IPS DF 6.9 (cell line): ENCODE measurements around the gene MAB21L3.

Experiments used
- DNase-seq: peaks from one replicate; pipeline ENCODE4 v3.0.0-alpha.2; 2013; ENCODE audit warnings: low read depth, low spot score
- H3K27ac ChIP-seq: one replicate; pipeline ENCODE4 v1.5.1; 2013; ENCODE audit warnings: low read length, control low read depth
- H3K27me3 ChIP-seq: 2 replicates; pipeline ENCODE4 v1.6.1; 2013; ENCODE audit warnings: mild to moderate bottlenecking, low read length; ENCODE audit not compliant: control insufficient read depth, insufficient read depth
- H3K36me3 ChIP-seq: 2 replicates; pipeline ENCODE4 v1.6.1; 2013; ENCODE audit warnings: low read length; ENCODE audit not compliant: control insufficient read depth, insufficient read depth
- H3K4me1 ChIP-seq: 2 replicates; pipeline ENCODE4 v1.6.1; 2013; ENCODE audit warnings: low read length; ENCODE audit not compliant: control insufficient read depth, insufficient read depth
- H3K4me3 ChIP-seq: 2 replicates; pipeline ENCODE4 v1.5.1; 2013; ENCODE audit warnings: mild to moderate bottlenecking, low read length
- H3K9me3 ChIP-seq: 2 replicates; pipeline ENCODE4 v1.6.1; 2013; ENCODE audit warnings: low read length, inconsistent platforms; ENCODE audit not compliant: control insufficient read depth, insufficient read depth
- WGBS: extraction: QIAGEN DNeasy Blood & Tissue Kit; methylation state at CpG from one replicate; pipeline ENCODE4 v1.1.7; 2013; ENCODE audit warnings: mixed read lengths, missing lambda C conversion rate; ENCODE audit not compliant: insufficient read length, insufficient coverage; 5-methylcytosine and 5-hydroxymethylcytosine counted together

The MAB21L3 gene

DNA sequence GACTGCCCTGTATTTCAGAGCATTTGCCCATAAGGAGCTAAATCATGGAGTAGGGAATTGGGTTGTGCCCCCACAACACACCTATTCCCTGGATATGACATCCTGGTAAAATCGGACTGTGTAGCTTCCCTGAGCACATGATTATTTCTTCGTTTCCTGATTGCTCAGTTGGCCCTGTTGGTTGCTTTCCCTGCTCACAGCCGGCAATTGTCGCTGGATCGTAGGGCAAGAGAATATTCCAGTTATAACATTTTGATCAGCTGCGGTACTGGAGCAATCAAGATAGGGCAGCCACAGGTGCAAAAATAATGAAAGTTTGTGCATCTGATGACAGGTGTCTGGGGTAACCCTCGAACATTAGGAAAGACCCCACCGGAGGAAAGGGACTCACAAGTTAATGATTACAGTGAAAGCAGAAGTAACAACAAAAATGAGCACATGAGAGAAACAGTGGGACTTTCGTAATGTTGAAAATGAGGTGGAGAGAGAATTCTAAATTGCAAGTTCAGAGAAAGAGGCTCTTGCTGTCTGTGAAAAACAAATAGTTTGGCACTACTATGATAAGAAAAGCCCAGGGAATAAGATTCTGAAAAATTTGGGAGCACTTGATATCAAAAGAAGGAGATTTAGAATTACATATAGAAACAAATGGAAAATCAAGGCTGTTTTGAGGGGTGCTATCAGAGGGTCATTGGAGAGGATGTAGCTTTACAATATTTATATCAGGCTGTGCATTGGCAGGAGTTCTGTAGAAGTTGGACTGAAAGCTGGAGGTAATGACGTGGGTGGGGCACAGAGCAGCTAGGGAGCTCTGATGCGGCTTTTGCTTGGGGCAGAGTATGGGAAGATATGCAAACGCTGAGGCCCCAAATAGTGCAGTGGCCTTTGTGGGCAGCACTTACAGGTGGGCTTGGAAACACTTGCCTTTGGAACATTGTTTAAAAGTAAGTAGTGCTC, at the start of gene MAB21L3:
Gene MAB21L3 (plus strand): TSS at position 833 of the 957 bp plus-strand sequence. CDS start 1,217 bp downstream, outside the sequence.
- Histone ChIP-seq H3K4me1 (no peaks in the 10 kb centered on the region), H3K4me3 (no peak within 1 kb of the TSS), H3K27me3 (no peaks in the 10 kb centered on the region), H3K27ac (no peak within 1 kb of the TSS), H3K9me3 (no peaks in the 10 kb centered on the region), H3K36me3 (no peaks in the 10 kb centered on the region)
- no CpG with 5 or more reads among the region's 12 CpGs for WGBS
- DNase-seq = no peak

GRCh38 chr1:116062201-116062600, 49.0 kb upstream of the MAB21L3 start:
- H3K9me3 ChIP-seq = no peaks in the 10 kb centered on the region
- DNase-seq = no peak
- no CpG with 5 or more reads among the region's 1 CpG for WGBS
- H3K27ac ChIP-seq = no peak overlapping the region
- H3K4me3 ChIP-seq = no peak overlapping the region
- H3K27me3 ChIP-seq = no peaks in the 10 kb centered on the region
- no peaks in the 10 kb centered on the region for H3K4me1 ChIP-seq
- H3K36me3 ChIP-seq = peaks cover 4% of the 10 kb centered on the region; the same call in 1 of the 2 replicates

- Histone ChIP-seq H3K27me3 (no peaks in the 10 kb centered on the region), H3K4me3 (no peak overlapping the region), H3K4me1 (no peaks in the 10 kb centered on the region), H3K9me3 (no peaks in the 10 kb centered on the region), H3K36me3 (peaks cover 4% of the 10 kb centered on the region; the same call in 1 of the 2 replicates), H3K27ac (no peak overlapping the region)
- no peak for DNase-seq
- WGBS = no CpG with 5 or more reads among the region's 2 CpGs
These were observed 46.6 kb upstream of the MAB21L3 start for GRCh38 chr1:116064616-116065015.

DNA sequence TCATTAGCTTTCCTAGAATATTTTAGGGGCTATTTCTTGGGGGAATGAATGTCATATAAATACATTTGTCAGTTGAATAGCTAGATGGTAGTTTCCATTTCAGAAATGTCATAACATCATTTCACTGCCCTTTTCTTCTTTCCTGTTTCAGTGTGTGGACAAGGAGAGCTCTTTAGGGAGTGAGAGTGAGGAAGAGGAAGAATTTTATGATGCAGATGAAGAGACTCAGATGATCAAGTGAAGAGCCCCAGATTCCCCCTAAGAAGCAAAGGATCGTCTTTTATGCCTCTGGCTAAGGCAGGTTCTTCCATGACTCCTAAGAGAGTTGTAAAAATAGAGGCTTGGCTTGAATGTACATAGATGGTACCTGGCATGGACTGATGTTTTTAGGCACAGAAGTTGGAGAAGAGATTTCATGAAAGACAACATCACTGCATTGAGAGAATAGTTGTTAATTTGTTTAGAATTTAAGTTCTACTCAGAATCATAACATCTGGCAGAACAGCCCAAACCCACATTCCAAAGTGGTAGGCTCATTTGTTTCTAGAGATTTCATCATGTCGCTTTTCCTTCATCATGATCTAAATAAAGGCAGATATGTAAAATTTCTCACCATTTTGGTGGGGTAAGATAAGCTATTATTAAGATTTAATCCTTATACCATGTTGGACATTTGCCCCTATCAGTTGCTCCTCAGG, 44.2 kb upstream of the MAB21L3 start:
- no CpG with 5 or more reads among the region's 2 CpGs for WGBS
- H3K27ac ChIP-seq = no peak overlapping the region
- peaks cover 4% of the 10 kb centered on the region; the same call in 1 of the 2 replicates for H3K36me3 ChIP-seq
- DNase-seq = no peak
- H3K4me1 ChIP-seq = no peaks in the 10 kb centered on the region
- H3K9me3 ChIP-seq = no peaks in the 10 kb centered on the region
- H3K27me3 ChIP-seq = no peaks in the 10 kb centered on the region
- no peak overlapping the region for H3K4me3 ChIP-seq

GRCh38 chr1:116067566-116067890, 43.7 kb upstream of the MAB21L3 start:
- WGBS = no CpG with 5 or more reads among the region's 2 CpGs
- no peak overlapping the region for H3K27ac ChIP-seq
- no peaks in the 10 kb centered on the region for H3K9me3 ChIP-seq
- no peak for DNase-seq
- no peaks in the 10 kb centered on the region for H3K4me1 ChIP-seq
- H3K27me3 ChIP-seq = no peaks in the 10 kb centered on the region
- peaks cover 3% of the 10 kb centered on the region; the same call in 1 of the 2 replicates for H3K36me3 ChIP-seq
- no peak overlapping the region for H3K4me3 ChIP-seq

DNA sequence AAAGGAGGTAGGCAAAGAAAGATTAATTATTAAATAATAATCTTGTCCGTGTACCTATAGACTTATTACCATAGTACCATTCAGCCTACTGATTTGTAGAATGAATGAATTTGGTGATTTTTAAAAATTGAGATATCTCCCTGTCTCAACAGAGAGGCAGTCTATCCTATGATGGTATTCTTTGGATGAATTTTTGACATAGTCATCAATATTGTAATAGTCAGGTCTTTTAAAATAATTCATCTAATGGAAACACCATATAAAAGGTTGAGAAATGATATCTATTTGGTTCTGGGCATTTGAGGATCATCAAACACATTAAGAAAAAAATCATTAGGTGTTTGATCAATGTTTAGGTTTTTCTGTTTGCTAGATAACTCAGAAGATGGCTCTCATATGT, 35.6 kb upstream of the MAB21L3 start:
- Histone ChIP-seq H3K36me3 (no peaks in the 10 kb centered on the region), H3K27ac (no peak overlapping the region), H3K9me3 (no peaks in the 10 kb centered on the region), H3K4me3 (no peak overlapping the region), H3K4me1 (no peaks in the 10 kb centered on the region), H3K27me3 (no peaks in the 10 kb centered on the region)
- no CpG with 5 or more reads among the region's 1 CpG for WGBS
- no peak for DNase-seq

GRCh38 chr1:116075990-116076389, 35.2 kb upstream of the MAB21L3 start:
- no peak overlapping the region for H3K27ac ChIP-seq
- no peak for DNase-seq
- WGBS = no CpG with 5 or more reads among the region's 4 CpGs

DNA sequence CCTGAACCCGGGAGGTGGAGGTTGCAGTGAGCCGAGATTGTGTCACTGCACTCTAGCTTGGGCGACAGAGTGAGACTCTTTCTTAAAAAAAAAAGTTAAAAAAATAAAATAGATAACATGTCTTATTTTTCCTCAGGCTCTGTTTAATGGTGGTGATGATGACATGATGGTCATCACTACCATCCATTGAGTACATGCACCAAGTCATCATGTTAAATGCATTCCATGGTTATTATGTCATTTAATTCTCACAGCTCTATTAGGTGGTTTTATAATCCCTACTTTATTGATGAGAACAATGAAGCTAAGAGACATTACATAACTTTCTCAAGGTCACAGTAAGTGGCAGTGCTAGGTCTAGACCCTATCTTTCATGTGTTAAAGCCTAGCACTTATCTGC, 34.4 kb upstream of the MAB21L3 start:
- no peak overlapping the region for H3K4me3 ChIP-seq
- no peaks in the 10 kb centered on the region for H3K9me3 ChIP-seq
- no CpG with 5 or more reads among the region's 3 CpGs for WGBS
- H3K27me3 ChIP-seq = no peaks in the 10 kb centered on the region
- H3K4me1 ChIP-seq = no peaks in the 10 kb centered on the region
- no peaks in the 10 kb centered on the region for H3K36me3 ChIP-seq
- no peak for DNase-seq
- H3K27ac ChIP-seq = no peak overlapping the region

More at GRCh38 chr1:116075990-116076389, 35.2 kb upstream of the MAB21L3 start:
- Histone ChIP-seq H3K27me3 (no peaks in the 10 kb centered on the region), H3K4me3 (no peak overlapping the region), H3K9me3 (no peaks in the 10 kb centered on the region), H3K4me1 (no peaks in the 10 kb centered on the region), H3K36me3 (no peaks in the 10 kb centered on the region)

GRCh38 chr1:116078699-116079223, 32.4 kb upstream of the MAB21L3 start:
- no peak for DNase-seq
- WGBS = no CpG with 5 or more reads among the region's 6 CpGs
- Histone ChIP-seq H3K4me1 (no peaks in the 10 kb centered on the region), H3K27me3 (no peaks in the 10 kb centered on the region), H3K4me3 (no peak overlapping the region), H3K36me3 (no peaks in the 10 kb centered on the region), H3K27ac (no peak overlapping the region), H3K9me3 (no peaks in the 10 kb centered on the region)

GRCh38 chr1:116087628-116088027, 23.6 kb upstream of the MAB21L3 start:
- H3K9me3 ChIP-seq = no peaks in the 10 kb centered on the region
- no peak for DNase-seq
- H3K4me1 ChIP-seq = no peaks in the 10 kb centered on the region
- H3K27ac ChIP-seq = no peak overlapping the region
- no peak overlapping the region for H3K4me3 ChIP-seq
- H3K27me3 ChIP-seq = no peaks in the 10 kb centered on the region
- H3K36me3 ChIP-seq = no peaks in the 10 kb centered on the region
